Retinal pigment epithelial cell (primary cell): ENCODE results near the gene RERE.

ENCODE experiments used
- DNase-seq: peaks from one replicate; pipeline ENCODE4 v3.0.0-alpha.2; 2010; ENCODE audit warnings: low read depth
- H3K4me3 ChIP-seq: 2 replicates; pipeline ENCODE4 v1.5.1; 2011; ENCODE audit warnings: mild to moderate bottlenecking, low read length, control low read depth, moderate library complexity
- CTCF ChIP-seq: conservative IDR thresholded peaks from 2 replicates; pipeline ENCODE4 v1.5.1; 2011; ENCODE audit warnings: low read depth, low read length, control low read depth, inconsistent platforms

The RERE gene

GRCh38 chr1:8363186-8363766, 454.2 kb downstream of the RERE start:
- no peak overlapping the region for H3K4me3 ChIP-seq
- DNase-seq: no peak
- no peak for TF ChIP-seq CTCF

GRCh38 chr1:8362701-8363101, 454.7 kb downstream of the RERE start:
- no peak for DNase-seq
- no peak overlapping the region for H3K4me3 ChIP-seq
- TF ChIP-seq CTCF: no peak

DNA sequence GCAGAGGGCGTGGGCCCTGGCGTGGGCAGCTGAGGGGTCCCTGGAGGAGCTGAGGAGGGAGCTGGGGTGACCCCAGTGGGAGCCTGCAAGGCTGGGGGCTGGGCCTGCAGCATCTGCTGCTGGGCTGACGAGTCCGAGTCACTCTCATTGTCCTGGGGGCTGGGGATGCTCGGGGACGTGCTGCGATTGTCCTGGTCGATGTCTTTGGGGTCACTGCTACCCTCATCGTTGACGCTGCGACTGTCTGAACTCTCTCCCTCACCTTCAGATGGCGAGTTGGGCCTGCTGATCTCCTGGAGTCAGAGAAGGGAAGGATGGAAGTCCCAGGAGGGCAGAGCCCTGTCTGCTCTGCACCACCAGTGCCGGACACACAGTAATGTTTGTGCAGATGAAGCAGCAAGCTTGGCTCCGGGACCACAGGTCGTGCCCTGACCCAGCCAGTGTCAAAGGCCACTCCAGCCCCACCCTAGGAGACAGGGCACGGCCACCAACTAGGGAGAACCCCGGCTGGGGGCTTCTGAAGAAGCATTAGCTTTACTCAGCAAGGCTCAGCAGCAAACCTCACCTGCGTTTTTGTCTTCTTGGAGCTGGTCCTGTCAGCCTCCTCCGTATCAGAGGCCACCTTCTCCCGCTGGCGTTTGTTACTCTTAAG, 456.1 kb downstream of the RERE start:
- no peak for TF ChIP-seq CTCF
- DNase-seq: no peak
- H3K4me3 ChIP-seq: no peak overlapping the region

GRCh38 chr1:8360493-8361197, 456.8 kb downstream of the RERE start:
- no peak for TF ChIP-seq CTCF
- no peak overlapping the region for H3K4me3 ChIP-seq
- no peak for DNase-seq

DNA sequence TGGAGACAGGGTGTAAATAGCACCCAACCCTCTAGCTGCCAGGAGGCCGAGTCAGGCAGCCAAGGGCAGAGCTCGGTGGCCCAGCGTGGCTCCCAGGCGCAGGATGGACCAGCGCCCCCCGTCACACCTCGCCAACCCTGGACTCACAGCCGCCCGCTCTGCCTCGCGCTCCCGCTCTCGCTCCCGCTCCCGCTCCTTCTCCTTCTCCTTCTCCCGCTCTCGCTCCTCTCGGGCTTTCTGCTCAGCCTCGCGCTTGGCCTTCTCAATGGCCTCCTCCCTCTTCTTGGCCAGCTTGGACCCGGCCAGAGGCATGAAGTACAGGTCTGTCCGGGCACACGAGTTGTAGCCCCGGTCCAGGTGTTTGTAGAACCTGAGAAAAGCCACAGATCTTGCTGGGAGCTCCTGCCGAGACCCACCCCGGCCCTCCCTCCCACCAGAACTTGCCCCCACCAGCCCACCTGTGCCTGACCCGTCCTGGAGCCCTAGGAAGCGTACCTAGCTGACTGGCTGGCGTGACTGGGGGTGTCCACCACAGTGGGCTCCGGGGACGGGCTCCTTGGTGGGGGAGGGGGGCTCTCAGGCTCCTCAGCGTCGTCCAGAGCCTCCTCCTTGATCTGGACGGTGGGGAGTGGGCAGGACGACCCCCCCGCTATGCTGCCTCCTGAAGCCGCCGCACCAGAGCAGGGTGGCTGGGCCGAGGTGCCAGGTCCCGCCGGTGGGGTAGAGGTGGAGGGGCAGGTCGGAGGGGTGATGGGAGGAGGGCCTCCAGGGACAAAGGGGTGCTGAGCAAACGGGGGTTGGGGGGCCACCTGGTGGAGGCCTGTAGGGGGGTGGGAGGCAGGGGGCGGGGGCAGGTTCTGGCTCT, 457.6 kb downstream of the RERE start:
- no peak for TF ChIP-seq CTCF
- no peak for DNase-seq
- no peak overlapping the region for H3K4me3 ChIP-seq

- TF ChIP-seq CTCF: no peak
- no peak for DNase-seq
- no peak overlapping the region for H3K4me3 ChIP-seq
Measured at GRCh38 chr1:8358897-8359616, 458.4 kb downstream of the RERE start.
